Testis (tissue), 2 donors: ENCODE results near the gene UTP4.

ENCODE experiments used
- POLR2A ChIP-seq: fragments of 450-650 bp; IDR thresholded peaks from one replicate; pipeline ENCODE4 v1.6.1; 2017; ENCODE audit warnings: antibody characterized with exemption, mild to moderate bottlenecking, moderate library complexity
- TF ChIP-seq, protein P1 (sequence below), 3 experiments: fragments of 450-650 bp in 2 of 3; fragments of 200-600 bp in 1 of 3; sonication (generic) in 1 of 3; IDR thresholded peaks; one replicate each; pipeline ENCODE4 v1.5.1; 2016 to 2019; ENCODE audit warnings: antibody characterized with exemption in 3 of 3, mild to moderate bottlenecking in 2 of 3, moderate library complexity in 1 of 3

DNA sequence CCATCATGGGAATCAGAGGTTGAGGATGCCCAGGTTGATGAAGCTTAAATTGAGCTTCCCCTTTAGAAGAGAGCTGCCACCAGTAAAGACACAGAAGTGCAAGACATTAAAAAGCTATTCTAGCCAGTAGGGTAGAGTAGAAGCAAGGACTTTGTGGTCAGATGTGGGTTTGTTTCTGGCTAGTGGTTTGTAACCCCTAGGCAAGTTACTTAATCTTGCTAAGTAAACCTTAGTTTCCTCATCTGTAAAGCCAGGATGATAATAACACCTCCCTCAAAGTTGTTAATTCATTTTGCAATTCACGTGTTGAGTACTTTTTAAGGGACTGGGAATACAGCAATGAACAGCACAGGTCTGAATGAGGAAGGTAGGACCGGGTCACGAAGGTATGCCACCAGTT is 58.1 kb downstream of the UTP4 start:
- TF ChIP-seq, protein P1, sequence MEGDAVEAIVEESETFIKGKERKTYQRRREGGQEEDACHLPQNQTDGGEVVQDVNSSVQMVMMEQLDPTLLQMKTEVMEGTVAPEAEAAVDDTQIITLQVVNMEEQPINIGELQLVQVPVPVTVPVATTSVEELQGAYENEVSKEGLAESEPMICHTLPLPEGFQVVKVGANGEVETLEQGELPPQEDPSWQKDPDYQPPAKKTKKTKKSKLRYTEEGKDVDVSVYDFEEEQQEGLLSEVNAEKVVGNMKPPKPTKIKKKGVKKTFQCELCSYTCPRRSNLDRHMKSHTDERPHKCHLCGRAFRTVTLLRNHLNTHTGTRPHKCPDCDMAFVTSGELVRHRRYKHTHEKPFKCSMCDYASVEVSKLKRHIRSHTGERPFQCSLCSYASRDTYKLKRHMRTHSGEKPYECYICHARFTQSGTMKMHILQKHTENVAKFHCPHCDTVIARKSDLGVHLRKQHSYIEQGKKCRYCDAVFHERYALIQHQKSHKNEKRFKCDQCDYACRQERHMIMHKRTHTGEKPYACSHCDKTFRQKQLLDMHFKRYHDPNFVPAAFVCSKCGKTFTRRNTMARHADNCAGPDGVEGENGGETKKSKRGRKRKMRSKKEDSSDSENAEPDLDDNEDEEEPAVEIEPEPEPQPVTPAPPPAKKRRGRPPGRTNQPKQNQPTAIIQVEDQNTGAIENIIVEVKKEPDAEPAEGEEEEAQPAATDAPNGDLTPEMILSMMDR (IDR thresholded peaks at IDR 0.05) = no peak
- no peak for TF ChIP-seq POLR2A
